Measurements from ENCODE around the gene PTPRG. TPM values are rescaled to one million over a fixed set of nuclear protein-coding genes. Genes with fewer than 3 reads are reported as not detected.

The PTPRG gene
- total RNA-seq, 1 donor from 2014 or later, result 25.2 TPM

GRCh38 chr3:62211675-62212429 is 650.5 kb downstream of the PTPRG start:
- H3K4me3 ChIP-seq (ENCODE audit: low read depth, low read length), result no peak overlapping the region
- no peaks in the 10 kb centered on the region for H3K27me3 ChIP-seq (ENCODE audit: control insufficient read depth, insufficient read depth, low read length)
- H3K36me3 ChIP-seq (ENCODE audit: control insufficient read depth, insufficient read depth, low read length), result no peaks in the 10 kb centered on the region
- no peak for DNase-seq (ENCODE audit: low read depth)
- no peak for TF ChIP-seq CTCF (IDR thresholded peaks at IDR 0.05; ENCODE audit: insufficient read depth, low read length, poor library complexity, severe bottlenecking)

- no peak overlapping the region for H3K4me3 ChIP-seq (ENCODE audit: low read depth, low read length)
- DNase-seq (ENCODE audit: low read depth), result no peak
- no peaks in the 10 kb centered on the region for H3K27me3 ChIP-seq (ENCODE audit: control insufficient read depth, insufficient read depth, low read length)
- H3K36me3 ChIP-seq (ENCODE audit: control insufficient read depth, insufficient read depth, low read length), result no peaks in the 10 kb centered on the region
- TF ChIP-seq CTCF (IDR thresholded peaks at IDR 0.05; ENCODE audit: insufficient read depth, low read length, poor library complexity, severe bottlenecking), result no peak
Measured at GRCh38 chr3:62214850-62215249, 653.5 kb downstream of the PTPRG start.

- TF ChIP-seq CTCF (IDR thresholded peaks at IDR 0.05; ENCODE audit: insufficient read depth, low read length, poor library complexity, severe bottlenecking), result no peak
- no peaks in the 10 kb centered on the region for H3K36me3 ChIP-seq (ENCODE audit: control insufficient read depth, insufficient read depth, low read length)
- no peak overlapping the region for H3K4me3 ChIP-seq (ENCODE audit: low read depth, low read length)
- DNase-seq (ENCODE audit: low read depth), result no peak
- no peaks in the 10 kb centered on the region for H3K27me3 ChIP-seq (ENCODE audit: control insufficient read depth, insufficient read depth, low read length)
Measured at GRCh38 chr3:62220616-62221015, 659.2 kb downstream of the PTPRG start.

- DNase-seq (ENCODE audit: low read depth), result no peak
Measured at GRCh38 chr3:62225051-62225450, 663.7 kb downstream of the PTPRG start.

GRCh38 chr3:62226601-62227339 is 665.4 kb downstream of the PTPRG start:
- TF ChIP-seq CTCF (IDR thresholded peaks at IDR 0.05; ENCODE audit: insufficient read depth, low read length, poor library complexity, severe bottlenecking), result no peak
- Histone ChIP-seq H3K27me3 (ENCODE audit: control insufficient read depth, insufficient read depth, low read length) (no peaks in the 10 kb centered on the region), H3K4me3 (ENCODE audit: low read depth, low read length) (no peak overlapping the region), H3K36me3 (ENCODE audit: control insufficient read depth, insufficient read depth, low read length) (no peaks in the 10 kb centered on the region)
- no peak for DNase-seq (ENCODE audit: low read depth)

More at GRCh38 chr3:62225051-62225450, 663.7 kb downstream of the PTPRG start:
- H3K36me3 ChIP-seq (ENCODE audit: control insufficient read depth, insufficient read depth, low read length), result no peaks in the 10 kb centered on the region
- H3K27me3 ChIP-seq (ENCODE audit: control insufficient read depth, insufficient read depth, low read length), result no peaks in the 10 kb centered on the region
- no peak overlapping the region for H3K4me3 ChIP-seq (ENCODE audit: low read depth, low read length)
- no peak for TF ChIP-seq CTCF (IDR thresholded peaks at IDR 0.05; ENCODE audit: insufficient read depth, low read length, poor library complexity, severe bottlenecking)
